CD4-positive, alpha-beta T cell treated with Interleukin-2 at 100 ng/mL for 4 hours (primary cell): ENCODE measurements around the gene GPRIN3.
A peak's percentile ranks its signal among the peaks of the same experiment; 100 is the strongest.

Source experiments
- DNase-seq: peaks from one replicate; pipeline ENCODE4 v3.0.0-alpha.2; 2020; ENCODE audit warnings: low spot score

GPRIN3 gene

GRCh38 chr4:89290727-89291516 is 16.7 kb downstream of the GPRIN3 start:
- DNase-seq, result no peak

- DNase-seq, result no peak
Measured at GRCh38 chr4:89289312-89289711, 18.3 kb downstream of the GPRIN3 start.

- DNase-seq, result no peak
Measured at GRCh38 chr4:89288430-89288829, 19.2 kb downstream of the GPRIN3 start.

- DNase-seq, result no peak
Measured at GRCh38 chr4:89287945-89288344, 19.7 kb downstream of the GPRIN3 start.

- DNase-seq, result no peak
Measured at GRCh38 chr4:89285745-89286144, 21.9 kb downstream of the GPRIN3 start.

- DNase-seq, result peak; percentile 61
Measured at GRCh38 chr4:89284828-89285227, 22.8 kb downstream of the GPRIN3 start.

- DNase-seq, result no peak
Measured at GRCh38 chr4:89284020-89284424, 23.6 kb downstream of the GPRIN3 start.

GRCh38 chr4:89283226-89284009 is 24.2 kb downstream of the GPRIN3 start:
- peak; percentile 79 for DNase-seq

GRCh38 chr4:89279385-89279784 is 28.2 kb downstream of the GPRIN3 start:
- DNase-seq, result no peak

- DNase-seq, result no peak
Measured at GRCh38 chr4:89277412-89277811, 30.2 kb downstream of the GPRIN3 start.

- no peak for DNase-seq
Measured at GRCh38 chr4:89276296-89276695, 31.3 kb downstream of the GPRIN3 start.

- DNase-seq, result no peak
Measured at GRCh38 chr4:89275587-89275986, 32.0 kb downstream of the GPRIN3 start.

GRCh38 chr4:89273741-89274141 is 33.9 kb downstream of the GPRIN3 start:
- DNase-seq, result no peak

- no peak for DNase-seq
Measured at GRCh38 chr4:89270792-89271191, 36.8 kb downstream of the GPRIN3 start.

GRCh38 chr4:89269121-89269666 is 38.4 kb downstream of the GPRIN3 start:
- DNase-seq, result no peak

GRCh38 chr4:89268679-89269078 is 38.9 kb downstream of the GPRIN3 start:
- DNase-seq, result no peak

- DNase-seq, result no peak
Measured at GRCh38 chr4:89267846-89268245, 39.8 kb downstream of the GPRIN3 start.

- no peak for DNase-seq
Measured at GRCh38 chr4:89267392-89267791, 40.2 kb downstream of the GPRIN3 start.

- no peak for DNase-seq
Measured at GRCh38 chr4:89266128-89266527, 41.5 kb downstream of the GPRIN3 start.

GRCh38 chr4:89263265-89263664 is 44.3 kb downstream of the GPRIN3 start:
- DNase-seq, result no peak

GRCh38 chr4:89259301-89260028 is 48.1 kb downstream of the GPRIN3 start:
- DNase-seq, result no peak

- DNase-seq, result no peak
Measured at GRCh38 chr4:89258506-89258905, 49.1 kb downstream of the GPRIN3 start.
